OCI-LY1 (cell line): ENCODE measurements around the gene KDM5B.

Experiments used
- CTCF ChIP-seq: fragments of 200-600 bp; sonication (generic), shearing (Covaris generic); IDR thresholded peaks from 2 replicates; pipeline ENCODE4 v1.5.1; 2017; ENCODE audit warnings: mild to moderate bottlenecking, antibody characterized with exemption, low read length, moderate library complexity, mixed read lengths
- EZH2 ChIP-seq: fragments of 200-600 bp; sonication (generic), shearing (Covaris generic); IDR thresholded peaks from 2 replicates; pipeline ENCODE4 v1.8.0; 2017; ENCODE audit warnings: borderline replicate concordance, mixed run types, mild to moderate bottlenecking, antibody characterized with exemption, low read length, moderate library complexity, mixed read lengths

GRCh38 chr1:202750024-202750423, 58.2 kb downstream of the KDM5B start:
- TF ChIP-seq EZH2 (no peak), CTCF (no peak)
